NCI-H460 (cell line): ENCODE results near the gene PAK1IP1. TPM values are rescaled to one million over a fixed set of nuclear protein-coding genes. Genes with fewer than 3 reads are reported as not detected.
"Not testable (repeated sequence)": the region's sequence is repeated elsewhere in the genome, so short reads cannot be mapped to it uniquely, and the experiment has no call there.

Experiments
- DNase-seq: peaks from one replicate; pipeline ENCODE4 v3.0.0-alpha.2; 2016; ENCODE audit warnings: low read depth; ENCODE audit errors: extremely low read depth
- polyA plus RNA-seq: library from polyadenylated mRNA; depleted of rRNA; stranded (reverse); fragments of >200 nt; gene quantifications from 2 replicates; pipeline ENCODE4 v1.2.3, GENCODE V29; 2014; cell fraction: nucleus; rRNA removed
- total RNA-seq: library from RNA; depleted of rRNA; stranded (reverse); fragments of >200 nt; shearing (Covaris generic); gene quantifications from 2 replicates; pipeline ENCODE4 v1.2.3, GENCODE V29; 2014; rRNA removed

PAK1IP1 gene, protein sequence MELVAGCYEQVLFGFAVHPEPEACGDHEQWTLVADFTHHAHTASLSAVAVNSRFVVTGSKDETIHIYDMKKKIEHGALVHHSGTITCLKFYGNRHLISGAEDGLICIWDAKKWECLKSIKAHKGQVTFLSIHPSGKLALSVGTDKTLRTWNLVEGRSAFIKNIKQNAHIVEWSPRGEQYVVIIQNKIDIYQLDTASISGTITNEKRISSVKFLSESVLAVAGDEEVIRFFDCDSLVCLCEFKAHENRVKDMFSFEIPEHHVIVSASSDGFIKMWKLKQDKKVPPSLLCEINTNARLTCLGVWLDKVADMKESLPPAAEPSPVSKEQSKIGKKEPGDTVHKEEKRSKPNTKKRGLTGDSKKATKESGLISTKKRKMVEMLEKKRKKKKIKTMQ
- total RNA-seq: 36.3 and 37.5 TPM in 2 replicates
- 18.4 and 22.9 TPM in 2 replicates for polyA plus RNA-seq

DNA sequence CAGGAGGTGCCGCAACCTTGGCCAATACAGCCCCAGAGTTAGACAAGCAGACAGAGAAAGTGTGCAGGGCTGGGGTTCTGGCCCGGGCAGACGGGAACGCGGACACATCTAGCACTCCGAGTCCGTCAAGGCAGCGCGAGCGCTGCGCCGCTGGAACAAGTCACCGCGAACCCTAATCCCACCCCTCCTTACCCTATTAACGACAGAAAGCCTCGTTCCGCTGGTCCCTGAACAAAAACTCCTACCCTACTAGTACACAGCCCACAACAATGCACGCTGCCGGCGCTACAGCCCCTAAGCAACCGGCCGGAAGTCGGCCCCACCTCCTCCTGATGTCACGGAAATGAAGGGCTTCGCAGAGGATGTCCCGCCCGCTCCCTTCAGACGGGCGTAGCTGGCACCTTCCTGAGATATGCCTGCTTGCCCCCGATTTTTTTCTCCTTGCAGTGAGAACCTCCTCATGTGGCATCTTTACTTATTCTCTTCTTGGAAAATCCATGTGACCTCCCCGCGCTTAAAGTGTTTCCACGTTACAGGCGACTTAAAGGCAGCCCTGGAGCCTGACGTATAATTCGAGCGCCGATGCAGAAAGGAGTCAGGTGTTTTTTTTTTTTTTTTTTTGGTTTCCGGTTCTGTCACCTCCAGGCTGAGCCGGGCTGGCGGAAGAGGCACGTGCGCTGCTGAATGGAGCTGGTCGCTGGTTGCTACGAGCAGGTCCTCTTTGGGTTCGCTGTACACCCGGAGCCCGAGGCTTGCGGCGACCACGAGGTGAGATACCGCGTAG is at the start of gene PAK1IP1, which contains the start of gene C6orf52:
Gene PAK1IP1 (plus strand): TSS at position 671 of the 784 bp plus-strand sequence. CDS start 14 bp downstream, at position 685.
Gene C6orf52 (minus strand): TSS at position 315 of the 784 bp plus-strand sequence. CDS start 7,066 bp downstream, outside the sequence.
- DNase-seq: peak; percentile 79

- DNase-seq: no peak
Observed at GRCh38 chr6:10655508-10656055, 39.2 kb upstream of the PAK1IP1 start.

GRCh38 chr6:10658910-10659698 is 35.7 kb upstream of the PAK1IP1 start:
- DNase-seq: no peak

DNA sequence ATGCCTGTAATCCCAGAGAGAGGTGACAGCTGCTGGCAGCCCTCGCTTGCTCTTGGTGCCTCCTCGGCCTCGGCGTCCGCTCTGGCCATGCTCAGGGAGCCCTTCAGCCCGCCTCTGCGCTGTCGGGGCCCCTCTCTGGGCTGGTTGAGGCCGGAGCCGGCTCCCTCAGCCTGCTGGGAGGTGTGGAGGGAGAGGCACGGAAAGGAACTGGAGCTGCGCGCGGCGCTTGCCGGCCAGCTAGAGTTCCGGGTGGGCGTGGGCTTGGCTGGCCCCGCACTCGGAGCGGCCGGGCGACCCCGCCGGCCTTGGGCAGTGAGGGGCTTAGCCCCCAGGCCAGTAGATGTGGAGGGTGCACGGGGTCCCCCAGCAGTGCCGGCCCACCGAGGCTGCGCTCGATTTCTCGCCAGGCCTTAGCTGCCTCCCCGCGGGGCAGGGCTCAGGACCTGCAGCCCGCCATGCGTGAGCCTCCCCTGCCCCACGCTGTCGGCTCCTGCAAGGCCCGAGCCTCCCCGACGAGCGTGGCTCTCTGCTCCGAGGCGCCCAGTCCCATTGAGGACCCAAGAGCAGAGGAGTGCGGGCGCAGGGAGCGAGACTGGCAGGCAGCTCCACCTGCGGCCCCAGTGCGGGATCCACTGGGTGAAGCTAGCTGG is 34.9 kb upstream of the PAK1IP1 start:
- DNase-seq: no peak

DNA sequence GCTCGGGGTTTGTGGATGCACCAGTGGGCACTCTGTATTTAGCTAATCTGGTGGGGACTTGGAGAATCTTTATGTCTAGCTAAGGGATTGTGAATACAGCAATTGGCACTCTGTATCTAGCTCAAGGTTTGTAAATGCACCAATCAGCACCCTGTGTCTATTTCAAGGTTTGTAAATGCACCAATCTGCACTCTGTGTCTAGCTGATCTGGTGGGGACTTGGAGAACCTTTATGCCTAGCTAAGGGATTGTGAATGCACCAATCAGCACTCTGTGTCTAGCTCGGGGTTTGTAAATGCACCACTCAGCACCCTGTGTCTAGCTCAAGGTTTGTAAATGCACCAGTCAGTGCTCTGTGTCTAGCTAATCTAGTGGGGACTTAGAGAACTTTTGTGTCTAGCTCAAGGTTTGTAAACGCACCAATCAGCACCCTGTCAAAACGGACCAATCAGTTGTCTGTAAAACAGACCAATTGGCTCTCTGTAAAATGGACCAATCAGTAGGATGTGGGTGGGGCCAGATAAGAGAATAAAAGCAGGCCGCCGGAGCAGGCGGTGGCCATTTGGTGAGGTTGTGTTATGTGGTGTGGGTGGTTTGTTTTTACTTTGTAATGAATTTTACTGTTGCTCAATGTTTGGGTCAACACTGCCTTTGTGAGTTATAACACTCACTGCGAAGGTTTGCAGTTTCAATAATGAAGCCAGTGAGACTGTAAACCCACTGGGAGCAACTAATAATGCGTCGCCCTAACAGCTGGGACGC is 34.2 kb upstream of the PAK1IP1 start:
- not testable (repeated sequence) for DNase-seq

DNA sequence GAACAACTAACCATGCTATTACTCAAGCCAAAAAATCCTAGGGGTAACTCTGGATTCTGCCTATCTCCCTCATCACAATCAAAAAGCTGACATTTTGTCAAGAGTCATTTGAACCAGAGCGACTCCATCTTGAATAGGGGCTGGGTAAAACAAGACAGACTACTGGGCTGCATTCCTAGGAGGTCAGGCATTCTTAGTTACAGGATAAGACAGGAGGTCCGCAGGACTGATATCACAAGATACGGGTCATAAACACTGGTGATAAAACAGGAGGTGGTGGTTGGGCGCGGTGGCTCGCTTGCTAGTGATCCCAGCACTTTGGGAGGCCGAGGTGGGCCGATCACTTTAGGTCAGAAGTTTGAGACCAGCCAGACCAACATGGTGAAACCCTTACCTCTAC is 32.6 kb upstream of the PAK1IP1 start:
- DNase-seq: no peak

DNA sequence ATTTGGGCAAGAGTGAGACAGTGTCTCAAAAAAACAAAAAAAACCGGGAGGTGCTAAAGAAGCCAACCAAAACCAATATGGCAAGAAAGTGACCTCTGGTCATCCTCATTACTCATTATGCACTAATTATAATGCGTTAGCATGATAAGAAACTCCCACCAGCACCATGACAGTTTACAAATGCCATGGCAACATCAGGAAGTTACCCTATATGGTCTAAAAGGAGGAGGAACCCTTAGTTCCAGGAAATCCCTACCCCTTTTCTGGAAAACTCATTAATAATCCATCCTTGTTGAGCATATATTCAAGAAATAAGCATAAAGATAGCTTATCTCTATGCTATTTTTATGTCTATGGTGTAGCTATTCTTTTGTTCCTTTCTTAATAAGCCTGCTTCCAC is 32.0 kb upstream of the PAK1IP1 start:
- no peak for DNase-seq

DNA sequence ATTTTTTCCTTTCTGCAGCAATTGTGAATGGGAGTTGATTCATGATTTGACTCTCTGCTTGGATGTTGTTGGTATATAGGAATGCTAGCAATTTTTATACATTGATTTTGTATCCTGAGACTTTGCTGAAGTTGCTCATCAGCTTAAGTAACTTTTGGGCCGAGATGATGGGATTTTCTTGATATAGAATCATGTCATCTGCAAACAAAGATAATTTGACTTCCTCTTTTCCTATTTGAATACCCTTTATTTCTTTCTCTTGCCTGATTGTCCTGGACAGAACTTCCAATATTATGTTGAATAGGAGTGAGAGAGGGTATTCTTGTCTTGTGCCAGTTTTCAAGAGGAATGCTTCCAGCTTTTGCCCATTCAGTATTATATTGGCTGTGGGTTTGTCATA is 29.2 kb upstream of the PAK1IP1 start:
- not testable (repeated sequence) for DNase-seq

DNA sequence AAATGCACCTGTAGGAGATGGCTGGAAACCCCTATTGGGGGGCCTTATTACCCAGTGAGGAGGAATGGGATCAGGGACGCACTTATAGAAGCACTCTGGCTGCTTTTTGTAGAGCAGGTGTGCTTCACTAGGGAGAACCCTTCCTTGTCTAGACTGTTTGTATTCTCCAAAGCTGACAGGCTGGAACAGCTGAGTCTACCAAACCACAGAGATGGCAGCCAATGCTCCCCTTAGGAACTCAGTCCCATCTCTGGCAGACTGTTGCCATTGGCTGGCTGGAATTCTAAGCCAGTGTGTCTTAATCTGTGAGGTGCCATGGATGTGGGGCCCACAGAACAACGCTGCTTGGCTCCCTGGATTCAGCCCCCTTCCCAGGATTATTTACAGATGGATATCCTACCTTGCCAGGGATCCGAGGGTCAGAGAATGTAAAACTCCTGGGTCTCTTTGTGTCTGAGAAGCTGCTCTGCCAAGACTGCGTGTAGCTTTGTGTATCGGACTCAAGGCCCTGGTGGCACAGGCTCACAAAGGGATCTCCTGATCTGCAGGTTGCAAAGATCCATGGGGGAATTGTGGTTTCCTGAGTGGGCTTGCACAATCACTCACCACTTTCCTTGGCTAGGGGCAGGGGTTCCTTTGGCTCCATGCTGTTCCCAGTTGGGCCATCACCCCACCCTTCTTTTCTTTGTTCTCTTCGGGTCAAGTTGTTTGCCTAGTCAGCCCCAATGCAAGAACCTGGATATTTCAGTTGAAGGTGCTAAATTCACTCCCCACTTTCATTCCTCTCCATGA is 26.4 kb upstream of the PAK1IP1 start:
- no peak for DNase-seq

- DNase-seq: no peak
Observed at GRCh38 chr6:10676403-10676802, 18.4 kb upstream of the PAK1IP1 start.

- DNase-seq: no peak
Observed at GRCh38 chr6:10678456-10678855, 16.3 kb upstream of the PAK1IP1 start.

GRCh38 chr6:10681795-10682194 is 13.0 kb upstream of the PAK1IP1 start:
- no peak for DNase-seq

GRCh38 chr6:10682355-10682988 is 12.3 kb upstream of the PAK1IP1 start:
- no peak for DNase-seq

GRCh38 chr6:10684618-10685017 is 10.2 kb upstream of the PAK1IP1 start:
- no peak for DNase-seq

DNA sequence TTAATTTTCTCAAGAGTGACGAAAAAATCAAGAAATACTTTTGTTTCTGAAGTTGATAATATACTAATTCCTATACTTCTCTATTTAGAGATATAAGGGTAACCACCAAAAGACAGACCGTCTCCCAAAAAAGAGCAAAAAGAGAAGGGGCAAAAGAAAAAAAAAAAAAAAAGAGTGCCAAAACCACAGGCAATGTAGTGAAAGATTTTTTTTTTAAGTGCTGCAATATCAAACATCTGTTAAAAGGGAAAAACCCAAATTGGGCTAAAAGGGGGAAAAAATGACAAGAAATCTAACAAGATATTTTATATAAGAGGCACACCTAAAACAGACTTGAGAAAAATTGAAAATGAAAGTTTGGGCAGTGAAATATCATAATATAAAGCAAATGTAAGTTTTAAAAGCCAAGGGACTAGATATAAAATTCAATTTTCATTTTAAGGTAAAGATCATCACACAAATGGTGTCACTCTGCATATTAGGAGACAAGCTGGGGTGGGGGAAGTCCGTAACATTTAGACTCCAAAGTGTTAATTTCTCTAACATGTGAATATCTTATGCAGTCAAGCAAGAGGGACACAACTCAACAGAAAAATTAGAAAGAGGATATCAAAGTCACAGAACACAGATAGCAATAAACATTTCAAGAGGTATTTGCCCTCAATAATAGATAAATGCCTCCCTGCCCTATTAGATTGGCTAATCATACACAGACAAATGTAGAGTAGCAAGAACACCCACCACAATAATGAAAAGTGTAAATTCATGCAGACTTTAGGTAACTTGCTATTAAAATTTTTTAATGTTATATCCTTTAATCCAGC is 9.5 kb upstream of the PAK1IP1 start:
- DNase-seq: no peak

DNA sequence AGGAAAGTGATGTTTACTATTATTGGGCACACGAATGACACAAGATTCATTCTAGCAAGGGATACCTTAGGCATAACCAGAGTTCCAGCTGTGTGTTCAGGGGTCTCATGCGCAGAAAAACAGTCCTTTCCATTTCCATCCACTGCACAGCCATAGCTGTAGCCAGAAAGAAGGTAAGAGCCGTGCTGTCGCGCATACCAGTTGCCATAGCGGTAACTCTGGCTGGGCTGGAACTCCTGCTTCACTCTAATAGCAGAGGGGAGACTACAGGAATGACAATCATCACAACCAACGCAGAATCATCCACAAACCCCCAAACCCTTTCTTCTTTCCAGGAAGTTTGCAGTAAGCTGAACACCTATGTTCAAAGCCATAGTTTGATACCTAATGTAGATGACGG is 7.9 kb upstream of the PAK1IP1 start:
- DNase-seq: no peak

GRCh38 chr6:10687582-10687981 is 7.2 kb upstream of the PAK1IP1 start:
- DNase-seq: no peak
